GM06990 (cell line): Measurements from ENCODE around the gene NR3C2.

ENCODE experiments used
- DNase-seq: peaks from one replicate; pipeline ENCODE4 v3.0.0-alpha.2; 2011; ENCODE audit not compliant: insufficient read length; ENCODE audit errors: extremely low read depth
- H3K27me3 ChIP-seq: replicated peaks from 2 replicates; pipeline ENCODE4 v1.6.0; 2011; ENCODE audit warnings: low read length; ENCODE audit not compliant: control insufficient read depth, insufficient read depth
- H3K36me3 ChIP-seq: 2 replicates; pipeline ENCODE4 v1.5.1; 2011; ENCODE audit warnings: low read length; ENCODE audit not compliant: control insufficient read depth, insufficient read depth
- H3K4me3 ChIP-seq: replicated peaks from 2 replicates; pipeline ENCODE4 v1.5.1; 2011; ENCODE audit warnings: low read depth, mild to moderate bottlenecking, control low read depth, low read length
- TF ChIP-seq, protein P1 (sequence below): IDR thresholded peaks from 2 replicates; pipeline ENCODE4 v1.5.1; 2011; ENCODE audit warnings: low read length, control low read depth, mild to moderate bottlenecking, inconsistent platforms; ENCODE audit not compliant: insufficient read depth, poor library complexity, severe bottlenecking

NR3C2 gene

GRCh38 chr4:148073349-148073748, 368.9 kb downstream of the NR3C2 start:
- TF ChIP-seq, protein P1, sequence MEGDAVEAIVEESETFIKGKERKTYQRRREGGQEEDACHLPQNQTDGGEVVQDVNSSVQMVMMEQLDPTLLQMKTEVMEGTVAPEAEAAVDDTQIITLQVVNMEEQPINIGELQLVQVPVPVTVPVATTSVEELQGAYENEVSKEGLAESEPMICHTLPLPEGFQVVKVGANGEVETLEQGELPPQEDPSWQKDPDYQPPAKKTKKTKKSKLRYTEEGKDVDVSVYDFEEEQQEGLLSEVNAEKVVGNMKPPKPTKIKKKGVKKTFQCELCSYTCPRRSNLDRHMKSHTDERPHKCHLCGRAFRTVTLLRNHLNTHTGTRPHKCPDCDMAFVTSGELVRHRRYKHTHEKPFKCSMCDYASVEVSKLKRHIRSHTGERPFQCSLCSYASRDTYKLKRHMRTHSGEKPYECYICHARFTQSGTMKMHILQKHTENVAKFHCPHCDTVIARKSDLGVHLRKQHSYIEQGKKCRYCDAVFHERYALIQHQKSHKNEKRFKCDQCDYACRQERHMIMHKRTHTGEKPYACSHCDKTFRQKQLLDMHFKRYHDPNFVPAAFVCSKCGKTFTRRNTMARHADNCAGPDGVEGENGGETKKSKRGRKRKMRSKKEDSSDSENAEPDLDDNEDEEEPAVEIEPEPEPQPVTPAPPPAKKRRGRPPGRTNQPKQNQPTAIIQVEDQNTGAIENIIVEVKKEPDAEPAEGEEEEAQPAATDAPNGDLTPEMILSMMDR: no peak
- Histone ChIP-seq H3K27me3 (no peaks in the 10 kb centered on the region), H3K36me3 (peaks cover 32% of the 10 kb centered on the region), H3K4me3 (no peak overlapping the region)
- DNase-seq: no peak

GRCh38 chr4:148072789-148073188, 369.4 kb downstream of the NR3C2 start:
- H3K36me3 ChIP-seq: peaks cover 32% of the 10 kb centered on the region
- DNase-seq: no peak
- TF ChIP-seq, protein P1: no peak

GRCh38 chr4:148071009-148071408, 371.2 kb downstream of the NR3C2 start:
- DNase-seq: no peak
- TF ChIP-seq, protein P1: no peak
- no peaks in the 10 kb centered on the region for H3K27me3 ChIP-seq
- no peak overlapping the region for H3K4me3 ChIP-seq
- H3K36me3 ChIP-seq: peaks cover 32% of the 10 kb centered on the region

More at GRCh38 chr4:148072789-148073188, 369.4 kb downstream of the NR3C2 start:
- no peaks in the 10 kb centered on the region for H3K27me3 ChIP-seq
- no peak overlapping the region for H3K4me3 ChIP-seq

DNA sequence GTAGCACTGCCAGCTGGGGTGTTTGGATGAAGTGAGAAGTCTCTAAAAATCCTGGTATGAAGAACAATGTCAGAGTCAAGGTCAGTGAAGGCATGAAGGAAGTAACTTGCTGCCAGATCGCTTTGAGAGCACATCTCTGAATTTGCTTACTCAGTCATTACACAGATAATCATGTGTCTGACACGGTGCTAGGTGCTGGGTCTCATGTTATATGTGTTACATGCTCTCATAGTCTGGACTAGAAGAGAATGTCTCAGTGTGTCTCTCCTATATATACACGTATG, 372.4 kb downstream of the NR3C2 start:
- Histone ChIP-seq H3K27me3 (no peaks in the 10 kb centered on the region), H3K36me3 (peaks cover 29% of the 10 kb centered on the region), H3K4me3 (no peak overlapping the region)
- TF ChIP-seq, protein P1: no peak
- DNase-seq: no peak

GRCh38 chr4:148069086-148069894, 372.9 kb downstream of the NR3C2 start:
- peaks cover 29% of the 10 kb centered on the region for H3K36me3 ChIP-seq
- DNase-seq: no peak
- no peak overlapping the region for H3K4me3 ChIP-seq
- H3K27me3 ChIP-seq: no peaks in the 10 kb centered on the region
- TF ChIP-seq, protein P1: no peak
